Neural crest cell (in vitro differentiated cells): Measurements from ENCODE around the gene ZFP90. TPM values are rescaled to one million over a fixed set of nuclear protein-coding genes. Genes with fewer than 3 reads are reported as not detected.

Source experiments
- DNase-seq: peaks from one replicate; pipeline ENCODE4 v3.0.0; 2021; ENCODE audit warnings: low read depth, mixed read lengths, low spot score
- H3K27ac Mint-ChIP-seq: one replicate; pipeline ENCODE4 v1.8.0; 2021; ENCODE audit warnings: mild to moderate bottlenecking, mixed read lengths; ENCODE audit not compliant: unreplicated experiment
- H3K27me3 Mint-ChIP-seq: 2 replicates; pipeline ENCODE4 v1.8.0; 2021; ENCODE audit warnings: low read depth, mild to moderate bottlenecking, mixed read lengths
- H3K36me3 Mint-ChIP-seq: 2 replicates; pipeline ENCODE4 v1.8.0; 2021; ENCODE audit warnings: low read depth, mild to moderate bottlenecking, mixed read lengths
- H3K4me1 Mint-ChIP-seq: 2 replicates; pipeline ENCODE4 v1.8.0; 2021; ENCODE audit warnings: mixed read lengths
- H3K4me3 Mint-ChIP-seq: one replicate; pipeline ENCODE4 v1.8.0; 2021; ENCODE audit warnings: mild to moderate bottlenecking, mixed read lengths
- H3K9me3 Mint-ChIP-seq: 2 replicates; pipeline ENCODE4 v1.8.0; 2021; ENCODE audit warnings: mixed read lengths
- total RNA-seq: library from RNA; stranded (reverse); gene quantifications from 2 replicates; pipeline ENCODE4 v1.2.1, GENCODE V29; 2021
- TF ChIP-seq, protein P1 (sequence below): fragments of 200-600 bp; sonication (generic); conservative IDR thresholded peaks from 2 replicates; pipeline ENCODE4 v1.5.0; 2021; ENCODE audit warnings: antibody characterized with exemption, mild to moderate bottlenecking

ZFP90 gene
- total RNA-seq, 1 donor from 2014 or later = 56.2 TPM

DNA sequence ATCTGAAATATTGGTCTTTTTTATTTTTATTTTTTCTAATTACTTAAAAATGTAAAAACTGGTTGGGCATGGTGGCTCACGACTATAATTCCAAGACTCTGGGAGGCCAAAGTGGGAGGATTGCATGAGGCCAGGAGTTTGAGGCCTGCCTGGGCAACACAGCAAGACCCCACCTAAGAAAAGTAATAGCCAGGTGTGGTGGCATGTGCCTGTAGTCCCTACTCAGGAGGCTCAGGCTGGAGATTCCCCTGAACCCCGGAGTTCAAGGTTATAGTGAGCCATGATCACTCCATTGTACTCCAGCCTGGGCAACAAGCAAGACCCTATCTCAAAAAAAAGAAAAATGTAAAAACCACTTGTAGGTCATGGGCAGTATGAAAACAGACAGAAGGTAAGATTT is 69.2 kb downstream of the ZFP90 start:
- Mint-ChIP-seq H3K9me3 (peaks cover under 1% of the 10 kb centered on the region), H3K36me3 (peaks cover 3% of the 10 kb centered on the region), H3K27ac (no peak overlapping the region), H3K4me1 (no peaks in the 10 kb centered on the region), H3K4me3 (no peak overlapping the region), H3K27me3 (no peaks in the 10 kb centered on the region)
- TF ChIP-seq, protein P1, sequence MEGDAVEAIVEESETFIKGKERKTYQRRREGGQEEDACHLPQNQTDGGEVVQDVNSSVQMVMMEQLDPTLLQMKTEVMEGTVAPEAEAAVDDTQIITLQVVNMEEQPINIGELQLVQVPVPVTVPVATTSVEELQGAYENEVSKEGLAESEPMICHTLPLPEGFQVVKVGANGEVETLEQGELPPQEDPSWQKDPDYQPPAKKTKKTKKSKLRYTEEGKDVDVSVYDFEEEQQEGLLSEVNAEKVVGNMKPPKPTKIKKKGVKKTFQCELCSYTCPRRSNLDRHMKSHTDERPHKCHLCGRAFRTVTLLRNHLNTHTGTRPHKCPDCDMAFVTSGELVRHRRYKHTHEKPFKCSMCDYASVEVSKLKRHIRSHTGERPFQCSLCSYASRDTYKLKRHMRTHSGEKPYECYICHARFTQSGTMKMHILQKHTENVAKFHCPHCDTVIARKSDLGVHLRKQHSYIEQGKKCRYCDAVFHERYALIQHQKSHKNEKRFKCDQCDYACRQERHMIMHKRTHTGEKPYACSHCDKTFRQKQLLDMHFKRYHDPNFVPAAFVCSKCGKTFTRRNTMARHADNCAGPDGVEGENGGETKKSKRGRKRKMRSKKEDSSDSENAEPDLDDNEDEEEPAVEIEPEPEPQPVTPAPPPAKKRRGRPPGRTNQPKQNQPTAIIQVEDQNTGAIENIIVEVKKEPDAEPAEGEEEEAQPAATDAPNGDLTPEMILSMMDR = no peak
- no peak for DNase-seq

DNA sequence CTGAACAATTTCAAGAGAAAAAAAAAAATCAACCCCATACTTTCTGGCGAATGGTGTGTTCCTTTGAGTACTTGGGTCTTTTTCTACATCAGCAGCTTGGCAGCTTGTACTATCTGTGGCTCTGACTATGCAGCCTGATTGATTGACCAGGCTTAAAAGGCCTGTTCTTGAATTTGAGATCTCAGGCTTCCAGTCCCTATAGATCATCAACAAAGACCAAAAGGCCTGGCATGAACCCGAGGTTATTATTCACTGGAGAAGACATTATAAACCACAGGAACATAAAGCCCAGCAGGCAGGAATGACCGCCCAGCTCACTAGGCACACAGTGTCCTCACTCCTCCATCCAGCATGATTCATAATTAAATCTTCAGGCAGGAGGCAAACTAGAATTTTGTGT is 73.9 kb downstream of the ZFP90 start:
- Mint-ChIP-seq H3K27ac (no peak overlapping the region), H3K9me3 (peaks cover 5% of the 10 kb centered on the region), H3K4me3 (no peak overlapping the region), H3K27me3 (no peaks in the 10 kb centered on the region), H3K4me1 (no peaks in the 10 kb centered on the region), H3K36me3 (peaks cover 9% of the 10 kb centered on the region)
- no peak for DNase-seq
- TF ChIP-seq, protein P1 = no peak

DNA sequence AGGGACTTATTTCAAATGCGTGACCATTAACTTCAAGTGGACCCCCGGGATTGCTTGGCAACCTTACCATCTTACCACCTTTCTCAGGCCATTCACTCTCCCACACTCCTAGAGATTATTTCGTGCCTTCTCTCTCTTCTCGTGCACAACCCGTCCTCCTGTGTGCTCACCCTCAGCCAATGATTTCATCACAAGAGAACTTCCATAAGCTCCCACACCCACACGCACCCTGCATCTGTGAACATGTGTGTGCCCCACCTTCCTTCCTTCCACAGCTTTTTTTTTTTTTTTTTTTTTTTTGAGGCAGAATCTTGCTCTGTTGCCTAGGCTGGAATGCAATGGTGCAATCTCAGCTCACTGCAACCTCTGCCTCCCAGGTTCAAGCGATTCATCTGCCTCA is 78.6 kb downstream of the ZFP90 start:
- Mint-ChIP-seq H3K4me3 (no peak overlapping the region), H3K4me1 (no peaks in the 10 kb centered on the region), H3K27ac (no peak overlapping the region), H3K27me3 (no peaks in the 10 kb centered on the region), H3K36me3 (peaks cover 5% of the 10 kb centered on the region), H3K9me3 (peaks cover 5% of the 10 kb centered on the region)
- TF ChIP-seq, protein P1 = no peak
- DNase-seq = no peak

Other genes starting within 250 kb of the ZFP90 start
- gene SLC7A6OS, start 228.3 kb upstream of the ZFP90 start, total RNA-seq = 21.3 and 23.8 TPM in 2 replicates
- 68.9 and 71.9 TPM in 2 replicates for gene PRMT7, start 228.3 kb upstream of the ZFP90 start, total RNA-seq
- gene SMPD3, start 90.8 kb upstream of the ZFP90 start, total RNA-seq = 3.2 and 3.8 TPM in 2 replicates
- 4.2 and 4.3 TPM in 2 replicates for gene CDH3, start 106.0 kb downstream of the ZFP90 start, total RNA-seq
- gene CDH1, start 198.0 kb downstream of the ZFP90 start, total RNA-seq = 0.48 and 1.1 TPM in 2 replicates